Measurements from ENCODE around the gene FBXL13.

DNA sequence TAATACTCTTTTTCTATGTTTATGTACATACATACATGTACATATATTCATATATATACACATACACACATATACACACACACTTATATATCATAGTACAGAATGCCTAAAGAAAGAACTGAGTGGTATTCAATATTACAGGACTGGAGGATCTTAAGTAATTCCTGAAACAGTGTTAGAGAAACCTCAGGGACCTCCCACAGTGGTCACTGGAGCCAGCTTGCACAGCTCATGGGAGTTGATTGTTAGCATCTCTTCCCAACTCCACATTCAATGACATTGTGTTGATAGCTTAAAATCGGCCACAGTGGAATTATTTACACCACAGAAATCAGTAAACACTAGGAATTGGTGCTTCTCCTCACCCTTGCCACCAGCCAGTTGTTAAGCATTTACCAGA is 155.8 kb downstream of the FBXL13 start:
- TF ChIP-seq, protein P1, sequence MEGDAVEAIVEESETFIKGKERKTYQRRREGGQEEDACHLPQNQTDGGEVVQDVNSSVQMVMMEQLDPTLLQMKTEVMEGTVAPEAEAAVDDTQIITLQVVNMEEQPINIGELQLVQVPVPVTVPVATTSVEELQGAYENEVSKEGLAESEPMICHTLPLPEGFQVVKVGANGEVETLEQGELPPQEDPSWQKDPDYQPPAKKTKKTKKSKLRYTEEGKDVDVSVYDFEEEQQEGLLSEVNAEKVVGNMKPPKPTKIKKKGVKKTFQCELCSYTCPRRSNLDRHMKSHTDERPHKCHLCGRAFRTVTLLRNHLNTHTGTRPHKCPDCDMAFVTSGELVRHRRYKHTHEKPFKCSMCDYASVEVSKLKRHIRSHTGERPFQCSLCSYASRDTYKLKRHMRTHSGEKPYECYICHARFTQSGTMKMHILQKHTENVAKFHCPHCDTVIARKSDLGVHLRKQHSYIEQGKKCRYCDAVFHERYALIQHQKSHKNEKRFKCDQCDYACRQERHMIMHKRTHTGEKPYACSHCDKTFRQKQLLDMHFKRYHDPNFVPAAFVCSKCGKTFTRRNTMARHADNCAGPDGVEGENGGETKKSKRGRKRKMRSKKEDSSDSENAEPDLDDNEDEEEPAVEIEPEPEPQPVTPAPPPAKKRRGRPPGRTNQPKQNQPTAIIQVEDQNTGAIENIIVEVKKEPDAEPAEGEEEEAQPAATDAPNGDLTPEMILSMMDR (IDR thresholded peaks at IDR 0.05): no peak
- TF ChIP-seq POLR2A (IDR thresholded peaks at IDR 0.05): no peak
